Endothelial cell of coronary artery (primary cell): Measurements from ENCODE around the gene ZNF23. TPM values are rescaled to one million over a fixed set of nuclear protein-coding genes. Genes with fewer than 3 reads are reported as not detected.

ENCODE experiments used
- total RNA-seq: library from RNA; depleted of rRNA; stranded (reverse); fragments of >200 nt; gene quantifications from 2 replicates; pipeline ENCODE4 v1.2.3, GENCODE V29; 2014

ZNF23 gene
- total RNA-seq: 4.2 and 7.2 TPM in 2 replicates

DNA sequence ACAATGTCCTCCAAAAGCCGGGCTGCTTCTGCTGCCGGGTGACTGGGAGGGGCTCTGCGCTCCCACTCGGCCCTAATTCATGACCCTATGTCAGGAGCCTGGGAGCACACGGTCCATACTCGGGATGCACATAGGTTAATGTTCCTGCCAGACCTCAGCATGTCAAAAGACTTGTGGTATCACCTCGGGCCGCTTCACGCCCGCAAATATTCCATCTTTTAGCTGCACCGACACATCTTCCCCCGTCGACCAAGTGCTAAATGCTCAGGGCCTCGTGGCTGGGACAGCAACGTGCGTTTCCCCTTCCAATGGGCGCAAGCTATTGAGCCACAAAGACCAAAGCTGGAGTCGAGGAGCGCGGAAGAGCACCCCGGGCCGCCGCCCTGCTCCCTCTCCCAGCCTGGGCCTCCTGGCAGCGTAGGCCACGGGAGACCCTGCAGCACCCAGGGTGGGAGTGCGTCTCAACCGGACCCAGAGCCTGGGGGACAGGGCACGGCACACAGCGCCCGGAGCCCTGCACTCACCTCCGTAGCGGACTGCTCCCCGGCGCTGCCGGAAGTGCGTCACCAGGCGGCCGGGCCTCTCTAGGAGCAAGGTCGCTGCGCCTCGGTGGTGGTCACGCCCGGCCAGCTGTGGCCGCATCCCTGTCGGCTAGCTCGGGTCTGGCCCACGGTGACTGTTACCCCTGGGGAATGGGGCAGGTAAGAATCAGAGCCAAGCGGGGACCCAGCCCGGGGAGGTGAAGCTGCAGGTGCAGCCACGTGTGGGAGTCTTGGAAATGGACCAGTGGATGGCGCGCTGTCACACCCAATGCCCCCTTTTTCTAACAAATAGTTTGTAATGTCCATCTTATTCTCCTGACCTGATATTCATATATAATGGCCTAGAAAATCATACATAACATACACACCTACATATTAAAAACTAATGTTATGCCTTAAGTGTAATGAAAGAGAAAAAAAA lies at the start of gene ZNF23:
ZNF23 (minus strand) TSS at position 562 of the 963 bp plus-strand sequence. CDS start 5,451 bp downstream, outside the sequence.

DNA sequence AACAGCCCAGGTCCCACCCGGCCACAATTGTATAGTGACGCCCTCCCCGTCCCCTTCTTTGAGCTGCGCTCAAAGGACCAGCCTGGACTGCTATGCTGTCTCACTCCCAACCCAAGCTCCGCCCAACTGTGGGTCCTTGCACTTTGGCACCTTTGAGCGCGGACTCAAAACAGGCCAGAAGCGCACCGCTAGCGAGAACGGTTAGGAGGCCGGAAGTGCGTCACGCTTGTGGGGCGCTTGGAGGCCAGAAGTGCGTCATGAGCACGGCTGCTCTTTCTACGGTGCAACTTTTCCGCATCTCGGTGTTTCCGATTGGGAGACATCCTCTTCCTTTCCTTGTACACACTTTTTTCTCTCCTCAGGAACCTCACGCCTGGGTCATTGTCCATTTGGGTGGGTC lies 27.1 kb upstream of the ZNF23 start, which contains the start of gene ZNF19:
ZNF19 (minus strand) TSS at position 203 of the 400 bp plus-strand sequence. CDS start 7,210 bp downstream, outside the sequence.

GRCh38 chr16:71442051-71442440 lies 20.0 kb downstream of the ZNF23 start, which contains the start of gene TLE7:
Gene TLE7 (minus strand): TSS chr16:71442054. CDS start chr16:71433324, 8,730 bp downstream.

Other genes starting within 250 kb of the ZNF23 start
- under 0.01 TPM in 1 of 2 replicates, not detected in the other for gene HYDIN, start 231.5 kb downstream of the ZNF23 start, total RNA-seq
- gene CMTR2, start 172.8 kb downstream of the ZNF23 start, total RNA-seq: 20.8 and 26.9 TPM in 2 replicates
- gene CALB2, start 103.5 kb downstream of the ZNF23 start, total RNA-seq: not detected in 2 replicates
- gene TLE7, start 20.2 kb downstream of the ZNF23 start, total RNA-seq: not detected in 2 replicates
- gene ZNF19, start 27.1 kb upstream of the ZNF23 start, total RNA-seq: 0.94 and 1.5 TPM in 2 replicates
- gene CHST4, start 64.2 kb upstream of the ZNF23 start, total RNA-seq: not detected in 2 replicates
- not detected in 2 replicates for gene TAT, start 114.8 kb upstream of the ZNF23 start, total RNA-seq
- gene MARVELD3, start 163.9 kb upstream of the ZNF23 start, total RNA-seq: not detected in 2 replicates